ENCODE results near the gene SCFD2.

The SCFD2 gene

DNA sequence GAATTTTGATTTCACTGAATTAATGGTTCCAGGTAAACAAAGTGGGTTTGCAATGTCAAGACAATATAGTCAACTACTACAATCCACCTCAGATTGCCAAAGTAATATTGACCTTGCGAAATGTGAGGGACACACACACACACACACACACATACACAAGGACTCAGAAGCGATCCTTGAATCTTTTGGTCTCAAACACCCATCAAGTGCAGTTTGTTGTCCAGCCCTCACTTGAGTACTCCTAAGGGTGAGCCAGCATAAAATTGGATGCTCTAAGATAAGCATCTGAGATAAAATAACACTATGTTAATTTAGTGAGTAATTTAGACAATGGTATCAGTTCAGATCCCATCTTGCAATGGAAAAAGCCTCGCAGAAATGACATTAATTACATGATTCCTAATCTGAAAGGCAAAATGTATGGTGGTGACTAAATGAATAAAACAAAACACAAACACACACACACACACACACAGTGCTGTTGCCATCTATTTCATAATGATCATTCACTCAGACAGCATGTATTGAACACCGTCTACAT lies 401.2 kb downstream of the SCFD2 start:
- DNase-seq, result no peak

DNA sequence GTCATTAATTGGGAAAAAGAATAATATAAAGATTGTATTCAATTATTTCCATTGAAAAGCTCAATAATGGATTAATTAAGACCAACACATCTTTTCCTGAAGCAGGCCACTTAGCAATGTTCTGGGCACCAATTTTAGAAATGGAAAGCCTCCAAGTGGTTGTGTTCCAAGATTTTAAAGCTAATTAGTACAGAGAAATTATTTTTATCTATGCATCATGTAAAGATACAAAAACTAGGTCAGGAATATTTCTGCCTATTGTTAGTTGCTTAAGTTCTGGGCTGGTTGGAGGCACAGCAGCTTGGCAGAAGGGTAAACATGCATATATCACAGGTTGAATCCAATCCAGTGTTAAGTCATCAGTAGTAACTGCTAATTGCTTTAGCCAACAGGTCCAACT lies 401.9 kb downstream of the SCFD2 start:
- DNase-seq, result peak in 2 of 56 donors; percentile 9 to 13

- no peak for DNase-seq
These were observed 403.1 kb downstream of the SCFD2 start for GRCh38 chr4:52962721-52963120.

GRCh38 chr4:52961666-52962412 lies 404.0 kb downstream of the SCFD2 start:
- no peak for DNase-seq

GRCh38 chr4:52959541-52959940 lies 406.3 kb downstream of the SCFD2 start:
- DNase-seq, result no peak

DNA sequence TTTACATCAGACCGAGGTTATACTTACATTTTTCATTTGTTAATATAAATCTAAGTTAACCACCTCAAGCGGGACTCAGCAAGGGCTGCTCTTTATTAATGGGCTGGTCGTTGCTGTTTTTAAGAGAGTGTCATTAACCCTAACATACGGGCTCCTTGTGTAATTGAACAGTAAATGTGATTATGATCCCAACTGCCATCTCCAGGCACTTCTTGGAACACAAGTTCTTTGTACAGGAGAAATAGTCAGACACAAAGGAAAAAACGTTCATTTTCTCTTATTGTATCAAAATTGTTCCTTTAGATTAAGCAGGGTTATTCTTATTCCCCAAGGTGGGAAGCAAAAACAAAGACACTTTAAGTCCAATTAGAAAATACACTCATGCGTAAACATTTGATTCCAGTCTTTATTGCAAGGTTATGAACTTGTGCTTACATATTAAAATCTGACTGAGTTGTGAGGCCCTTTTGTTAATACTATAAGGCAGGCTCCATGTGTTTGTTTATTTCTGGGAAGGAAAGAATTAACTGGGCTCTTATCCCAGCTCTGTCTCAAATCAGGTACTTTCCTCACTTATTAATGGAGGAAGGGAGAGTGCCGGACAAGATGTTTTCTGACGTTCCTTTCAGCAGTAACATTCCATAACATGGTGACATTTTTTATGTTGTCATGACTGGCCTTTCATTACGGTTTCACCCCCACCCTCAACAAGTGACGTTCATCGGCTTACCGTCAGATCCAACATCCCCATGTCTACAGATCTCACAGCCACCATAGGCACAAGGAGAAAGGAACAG lies 407.8 kb downstream of the SCFD2 start:
- DNase-seq, result no peak

DNA sequence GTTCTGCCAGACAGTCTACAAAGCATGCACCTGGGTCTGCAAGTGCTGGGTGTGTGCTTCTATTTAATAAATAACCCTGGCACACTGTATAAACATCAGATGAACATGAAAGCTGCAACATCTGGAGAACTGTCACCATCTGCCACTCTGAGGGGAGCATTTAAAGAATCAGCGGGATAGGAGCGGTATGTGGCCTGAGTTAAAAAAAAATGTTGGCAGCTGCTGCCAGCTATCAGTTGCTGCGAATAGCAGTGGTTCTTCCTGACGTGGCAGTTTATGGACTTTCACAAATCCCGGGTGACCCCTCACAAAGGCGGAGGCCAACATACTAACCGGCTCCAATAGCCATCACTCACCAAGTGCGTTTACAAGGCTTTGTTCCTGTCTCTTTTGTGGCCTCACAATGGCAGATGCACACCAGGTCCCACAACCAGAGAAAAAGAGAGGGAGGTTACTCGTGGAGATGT lies 408.6 kb downstream of the SCFD2 start:
- no peak for DNase-seq

DNA sequence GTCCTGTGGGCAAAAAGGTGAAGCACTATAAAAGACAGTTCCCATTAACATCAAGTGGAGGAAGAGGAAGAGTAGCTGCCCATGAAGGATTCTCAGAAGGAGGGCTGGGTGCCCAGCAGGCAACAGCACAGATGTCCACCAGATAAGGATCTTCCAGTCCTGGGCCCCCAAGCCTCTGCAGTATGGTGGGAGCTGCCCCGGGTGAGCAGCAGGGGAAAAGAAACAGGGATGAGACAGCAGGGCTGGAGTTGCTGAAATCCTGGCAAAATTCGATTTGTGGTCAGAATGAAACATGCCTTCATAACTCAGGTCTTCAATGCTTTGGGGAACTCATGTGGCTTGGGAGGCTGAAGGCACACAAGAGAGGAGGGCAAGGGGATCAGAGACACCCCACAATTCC lies 409.2 kb downstream of the SCFD2 start:
- no peak for DNase-seq

GRCh38 chr4:52954560-52955170 lies 411.2 kb downstream of the SCFD2 start:
- DNase-seq, result no peak

GRCh38 chr4:52952540-52952939 lies 413.3 kb downstream of the SCFD2 start:
- no peak for DNase-seq

DNA sequence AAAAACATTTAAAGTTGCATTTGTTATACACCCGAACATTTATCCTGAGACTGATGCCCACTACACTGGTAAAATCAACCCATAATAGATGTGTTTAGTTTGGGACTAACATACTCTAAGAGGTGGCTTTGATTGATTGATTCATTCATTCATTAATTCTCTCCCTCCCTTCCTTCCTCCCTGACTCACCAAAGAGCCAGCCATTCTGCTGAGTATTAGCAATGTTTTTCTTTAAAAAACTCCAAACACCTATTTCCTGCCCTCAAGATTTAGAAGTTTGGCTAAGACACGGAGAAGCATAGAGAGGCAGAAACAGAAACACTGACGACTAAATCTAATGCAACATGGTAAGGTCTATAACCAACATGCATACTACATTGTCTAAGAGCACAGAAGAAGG lies 414.8 kb downstream of the SCFD2 start:
- DNase-seq, result no peak

GRCh38 chr4:52950226-52950625 lies 415.6 kb downstream of the SCFD2 start:
- no peak for DNase-seq

DNA sequence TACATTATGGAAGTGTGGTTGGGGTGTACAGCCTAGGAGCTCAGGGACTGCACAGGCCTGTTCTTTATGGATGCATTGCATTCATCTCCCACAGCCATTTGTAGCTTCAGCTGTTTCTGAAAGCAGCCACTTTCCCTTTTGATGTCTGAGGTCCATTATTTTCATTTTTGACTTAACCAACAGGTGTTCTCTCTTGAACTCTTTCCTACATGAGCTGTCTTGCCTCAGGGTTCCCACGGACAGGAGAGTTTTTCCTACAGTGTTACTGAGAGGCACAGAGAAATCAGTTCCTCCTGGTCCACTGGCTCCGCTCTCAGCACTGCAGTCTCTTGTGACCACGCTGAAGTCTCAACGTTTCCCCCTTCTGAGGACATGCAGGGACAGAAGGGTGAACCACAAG lies 416.5 kb downstream of the SCFD2 start:
- no peak for DNase-seq

GRCh38 chr4:52948057-52948423 lies 417.8 kb downstream of the SCFD2 start:
- no peak for DNase-seq

- DNase-seq, result no peak
These were observed 418.3 kb downstream of the SCFD2 start for GRCh38 chr4:52947401-52948056.

GRCh38 chr4:52946855-52947254 lies 419.0 kb downstream of the SCFD2 start:
- DNase-seq, result no peak

GRCh38 chr4:52945982-52946381 lies 419.9 kb downstream of the SCFD2 start:
- no peak for DNase-seq

GRCh38 chr4:52945326-52945898 lies 420.4 kb downstream of the SCFD2 start:
- no peak for DNase-seq

DNA sequence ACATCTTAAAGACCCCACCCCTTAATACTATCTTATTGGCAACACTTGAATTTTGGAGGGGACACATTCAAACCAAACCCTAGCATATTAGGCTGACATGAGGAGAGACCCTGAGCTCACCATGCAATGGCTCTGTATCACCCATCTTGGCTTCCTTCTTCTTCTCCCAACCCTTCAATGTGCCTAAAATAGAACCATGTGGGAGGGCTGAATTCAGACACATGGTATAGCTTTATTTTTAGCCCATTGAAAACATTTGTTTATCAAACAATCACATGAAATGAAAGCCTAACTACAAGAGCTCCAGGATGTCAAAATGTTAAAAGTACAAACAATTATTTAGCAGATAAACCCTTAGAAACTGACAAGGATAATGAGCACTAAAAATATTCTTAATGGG lies 422.2 kb downstream of the SCFD2 start:
- DNase-seq, result no peak

- DNase-seq, result no peak
These were observed 422.9 kb downstream of the SCFD2 start for GRCh38 chr4:52942936-52943335.

DNA sequence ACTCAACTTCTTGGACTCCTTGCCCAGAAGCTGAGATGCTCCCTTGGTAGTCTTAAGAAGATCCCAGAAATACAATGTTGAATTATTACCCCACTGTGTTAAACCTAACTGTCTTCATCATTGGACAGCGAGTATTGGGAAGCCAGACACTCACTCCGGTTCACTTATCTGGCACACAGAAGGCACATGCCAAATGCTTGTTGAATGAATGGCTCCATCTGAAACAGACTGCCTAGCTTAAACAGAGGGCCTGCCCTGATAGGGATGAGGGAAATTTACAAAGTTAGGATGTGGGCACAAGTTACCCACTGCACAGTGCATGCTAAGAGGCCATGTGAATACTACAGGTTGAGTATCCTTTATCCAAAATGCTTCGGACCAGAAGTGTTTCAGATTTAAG lies 424.4 kb downstream of the SCFD2 start:
- no peak for DNase-seq
